Measurements from ENCODE around the gene VSIG2. TPM values are rescaled to one million over a fixed set of nuclear protein-coding genes. Genes with fewer than 3 reads are reported as not detected.
"Not testable (repeated sequence)": the region's sequence is repeated elsewhere in the genome, so short reads cannot be mapped to it uniquely, and the experiment has no call there.

VSIG2 gene
- polyA plus RNA-seq, 1 donor from 2014 or later: not detected

DNA sequence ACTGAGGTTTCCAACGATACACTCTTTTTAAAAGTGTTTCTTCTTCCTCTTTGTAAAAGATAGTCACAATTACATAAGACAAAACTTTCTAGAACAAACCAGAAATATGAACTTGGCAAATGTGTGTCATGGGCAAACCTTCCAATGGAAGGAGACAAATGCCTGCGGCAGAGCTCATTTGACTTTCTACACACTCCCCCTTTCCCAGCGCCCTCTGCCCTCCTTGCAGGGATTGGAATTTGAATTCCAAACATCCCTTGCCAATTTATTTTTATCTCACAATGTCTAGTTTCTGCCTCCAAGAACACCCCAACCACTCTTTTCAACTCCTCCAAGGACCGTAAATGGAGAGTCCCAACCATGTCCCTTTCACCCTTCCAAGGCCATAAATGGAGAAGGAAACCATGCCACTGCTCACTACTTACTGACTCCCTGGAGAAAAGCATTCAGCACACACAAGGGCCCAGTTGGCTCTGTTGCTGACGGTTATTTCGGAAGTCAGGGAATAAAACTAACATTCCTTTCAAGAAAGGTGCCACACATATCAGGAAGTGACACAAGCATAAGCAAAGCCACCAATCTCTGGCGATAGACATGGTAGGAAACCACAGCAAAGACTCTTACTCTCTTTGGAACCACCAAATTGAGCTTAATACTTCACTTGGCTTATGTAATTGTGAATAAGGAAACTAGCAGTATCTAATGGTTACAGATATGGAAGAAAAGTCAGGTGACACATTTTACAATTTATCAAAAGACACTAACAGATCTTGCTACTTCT is 25.0 kb upstream of the VSIG2 start:
- no peaks in the 10 kb centered on the region for H3K27me3 Mint-ChIP-seq
- H3K27ac Mint-ChIP-seq: no peak overlapping the region
- H3K4me1 Mint-ChIP-seq: peaks cover 9 to 16% (median 15%) of the 10 kb centered on the region in 3 donors
- peaks cover 2% of the 10 kb centered on the region for H3K36me3 Mint-ChIP-seq
- H3K4me3 Mint-ChIP-seq: no peak overlapping the region
- H3K9me3 Mint-ChIP-seq: no peaks in the 10 kb centered on the region

DNA sequence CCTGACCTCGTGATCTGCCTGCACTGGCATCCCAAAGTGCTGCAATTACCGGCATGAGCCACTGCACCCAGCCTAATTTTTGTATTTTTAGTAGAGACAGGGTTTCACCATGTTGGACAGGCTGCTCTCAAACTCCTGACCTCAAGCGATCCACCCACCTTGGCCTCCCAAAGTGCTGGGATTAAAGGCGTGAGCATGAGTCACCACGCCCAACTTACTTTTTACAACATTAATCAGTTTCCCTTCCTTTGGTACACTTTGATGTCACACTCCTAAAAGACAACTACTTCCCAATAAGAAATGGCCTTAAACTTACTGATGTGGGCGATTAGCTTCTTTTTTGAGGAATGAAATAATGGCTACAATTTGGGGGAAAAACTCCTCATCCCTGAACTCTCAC is 18.9 kb upstream of the VSIG2 start:
- H3K27me3 Mint-ChIP-seq, H3K4me3 Mint-ChIP-seq, H3K4me1 Mint-ChIP-seq, H3K36me3 Mint-ChIP-seq, H3K9me3 Mint-ChIP-seq, H3K27ac Mint-ChIP-seq: not testable (repeated sequence)

DNA sequence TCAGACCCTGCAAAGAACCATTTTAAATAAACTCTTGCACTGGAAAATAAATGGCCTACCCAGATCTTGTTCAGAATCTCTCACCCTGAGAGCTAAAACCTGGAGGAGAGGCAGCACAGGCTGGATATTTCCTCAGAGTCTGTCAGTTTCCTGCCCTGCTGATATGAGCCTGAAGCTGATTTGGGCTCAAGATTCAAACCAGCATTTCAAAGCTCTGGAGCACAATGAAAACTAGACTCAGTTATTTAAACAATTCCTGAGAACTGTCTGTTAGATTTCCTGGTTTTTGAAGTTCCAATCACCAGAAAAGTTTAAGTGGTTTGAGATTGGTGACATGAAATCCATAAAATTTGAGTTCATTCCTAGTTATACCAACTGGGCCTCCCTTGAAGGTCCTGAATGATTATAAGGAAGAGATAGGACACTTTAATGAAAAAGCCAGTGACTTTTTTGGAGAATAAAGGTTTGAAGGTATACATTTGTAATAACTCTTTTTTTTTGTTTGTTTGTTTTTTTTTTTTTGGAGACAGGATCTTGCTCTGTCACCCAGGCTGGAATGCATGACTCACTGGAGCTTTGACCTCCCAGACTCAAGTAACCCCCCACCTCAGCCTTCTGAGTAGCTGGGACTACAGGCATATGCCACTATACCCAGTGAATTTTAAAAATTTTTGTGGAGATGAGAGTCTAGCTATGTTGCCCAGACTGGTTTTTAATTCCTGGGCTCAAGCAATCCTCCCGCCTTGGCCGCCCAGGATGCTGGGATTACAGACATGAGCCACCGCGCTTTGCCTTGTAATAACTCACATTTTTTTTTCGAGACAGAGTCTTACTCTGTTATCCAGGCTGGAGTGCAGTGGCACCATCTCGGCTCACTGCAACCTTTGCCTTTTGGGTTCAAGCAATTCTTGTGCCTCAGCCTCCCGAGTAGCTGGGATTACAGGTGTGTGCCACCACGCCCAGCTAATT is 18.0 kb upstream of the VSIG2 start:
- Mint-ChIP-seq H3K4me3 (no peak overlapping the region), H3K4me1 (peaks cover 0 to under 1% (median 0%) of the 10 kb centered on the region in 3 donors), H3K27me3 (no peaks in the 10 kb centered on the region), H3K36me3 (no peaks in the 10 kb centered on the region), H3K9me3 (no peaks in the 10 kb centered on the region), H3K27ac (no peak overlapping the region)

DNA sequence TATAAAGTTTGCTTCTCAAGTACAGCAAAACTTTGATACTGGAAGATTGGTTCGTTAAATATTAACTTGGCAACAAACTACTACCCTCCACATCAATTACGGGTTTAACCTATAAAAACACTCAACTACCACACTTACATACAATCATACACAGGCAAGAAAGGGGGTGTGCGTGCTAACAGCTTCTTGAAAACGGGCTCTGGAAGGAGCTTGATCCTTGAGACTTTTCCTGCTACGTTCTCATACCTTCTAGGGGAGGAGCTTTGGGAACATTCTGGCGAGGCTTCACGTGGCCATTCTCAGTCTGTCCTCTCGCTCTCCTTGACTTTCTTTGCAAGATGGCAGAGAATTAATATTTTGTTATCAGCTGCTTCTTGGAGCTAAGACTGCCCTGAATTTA is 16.9 kb upstream of the VSIG2 start:
- no peak overlapping the region for H3K27ac Mint-ChIP-seq

DNA sequence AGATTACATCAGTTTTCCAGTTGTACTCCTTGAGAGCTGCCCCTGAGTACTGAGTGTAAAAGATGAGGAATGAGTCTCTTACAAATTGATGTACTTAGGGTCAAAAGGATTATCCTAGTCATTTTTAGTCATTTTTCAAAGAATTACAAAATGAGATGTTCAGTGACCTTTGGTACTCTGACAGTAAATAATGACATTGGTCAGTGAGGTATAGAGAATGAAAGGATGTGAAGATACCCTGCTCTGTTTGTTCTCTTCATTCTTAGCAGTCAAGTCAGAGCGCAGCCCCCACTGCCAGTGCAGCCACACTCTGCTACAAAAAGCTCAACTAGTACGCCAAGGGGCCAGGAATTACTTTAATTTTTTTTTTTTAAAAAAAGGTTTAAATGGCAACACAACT is 14.1 kb upstream of the VSIG2 start:
- Mint-ChIP-seq H3K27ac (peak overlapping the region in 1 of 3 donors; percentile 33), H3K36me3 (no peaks in the 10 kb centered on the region), H3K4me1 (peaks cover 5 to 14% (median 6%) of the 10 kb centered on the region in 3 donors), H3K9me3 (no peaks in the 10 kb centered on the region), H3K4me3 (no peak overlapping the region), H3K27me3 (no peaks in the 10 kb centered on the region)

More for the DNA sequence above, 16.9 kb upstream of the VSIG2 start:
- Mint-ChIP-seq H3K27me3 (no peaks in the 10 kb centered on the region), H3K36me3 (no peaks in the 10 kb centered on the region), H3K9me3 (no peaks in the 10 kb centered on the region), H3K4me3 (no peak overlapping the region), H3K4me1 (no peaks in the 10 kb centered on the region)

DNA sequence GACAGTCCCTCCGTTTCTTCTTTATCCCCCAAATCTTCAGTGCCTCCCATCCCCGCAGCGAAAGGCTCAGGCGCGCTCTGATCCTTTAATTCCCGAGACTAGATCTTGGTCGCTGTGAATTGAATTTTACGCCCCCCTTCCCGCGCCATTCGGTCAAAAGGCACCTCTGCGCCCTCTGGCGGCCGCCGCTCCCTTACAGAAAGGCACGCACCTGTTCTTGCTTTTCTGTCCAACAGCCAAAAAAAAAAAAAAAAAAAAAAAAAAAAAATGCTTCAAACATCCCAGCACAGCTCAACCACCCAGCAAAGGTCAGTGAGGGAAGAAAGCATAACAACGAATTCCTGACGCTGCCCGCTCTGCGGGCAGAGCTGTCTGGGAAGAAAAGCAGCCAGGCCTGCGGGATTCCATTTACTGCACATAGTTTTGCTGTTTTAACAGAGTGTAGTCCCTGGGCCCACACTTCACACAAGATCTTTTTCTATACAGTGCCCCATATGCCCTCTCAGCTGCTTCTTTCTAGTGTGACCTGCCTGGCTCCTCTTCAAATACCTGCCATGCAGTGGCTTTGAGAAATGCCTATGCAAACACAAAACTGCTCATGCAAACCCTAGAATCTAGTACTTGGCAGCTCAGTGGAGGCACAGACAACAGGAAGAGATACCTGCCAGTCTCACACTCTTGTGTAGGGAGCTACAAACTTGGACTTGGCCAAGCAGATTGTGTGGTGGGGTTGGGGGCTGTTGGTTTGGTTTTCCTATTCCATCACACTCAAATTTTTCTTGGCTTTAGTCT is 11.3 kb upstream of the VSIG2 start:
- H3K27ac Mint-ChIP-seq: peak overlapping the region; percentile 59 to 86 (median 83)
- no peaks in the 10 kb centered on the region for H3K36me3 Mint-ChIP-seq
- peaks cover 18% of the 10 kb centered on the region for H3K27me3 Mint-ChIP-seq
- peak overlapping the region; percentile 91 to 98 (median 94) for H3K4me3 Mint-ChIP-seq
- no peaks in the 10 kb centered on the region for H3K9me3 Mint-ChIP-seq
- H3K4me1 Mint-ChIP-seq: peaks cover 14 to 35% (median 17%) of the 10 kb centered on the region in 3 donors

DNA sequence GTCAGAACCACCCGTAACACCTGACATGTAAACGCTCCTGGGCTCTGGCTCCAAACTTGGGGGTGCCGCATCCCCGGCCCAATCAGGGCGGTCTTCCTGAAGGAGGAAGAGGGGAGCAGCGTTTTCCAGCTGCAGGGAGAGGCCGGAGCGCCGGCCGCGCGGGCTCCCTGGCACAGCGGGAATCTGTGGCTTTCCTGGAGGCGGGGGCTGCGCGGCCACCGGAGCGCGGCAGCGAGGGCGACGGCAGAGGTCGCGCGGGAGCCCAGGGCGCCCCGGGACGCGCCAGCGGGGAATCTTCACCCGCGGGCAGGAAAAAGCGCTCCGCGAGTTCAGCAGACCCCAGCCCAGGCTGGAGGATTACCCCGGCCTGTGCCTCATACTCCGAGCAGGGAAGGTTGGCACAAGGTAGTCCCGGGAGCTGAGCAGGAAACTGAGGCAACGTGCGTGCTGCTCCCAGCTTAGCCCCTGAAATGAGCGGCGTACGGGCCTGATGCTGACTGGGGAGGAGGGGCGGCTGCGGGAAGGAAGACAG is 10.6 kb upstream of the VSIG2 start:
- H3K9me3 Mint-ChIP-seq: no peaks in the 10 kb centered on the region

DNA sequence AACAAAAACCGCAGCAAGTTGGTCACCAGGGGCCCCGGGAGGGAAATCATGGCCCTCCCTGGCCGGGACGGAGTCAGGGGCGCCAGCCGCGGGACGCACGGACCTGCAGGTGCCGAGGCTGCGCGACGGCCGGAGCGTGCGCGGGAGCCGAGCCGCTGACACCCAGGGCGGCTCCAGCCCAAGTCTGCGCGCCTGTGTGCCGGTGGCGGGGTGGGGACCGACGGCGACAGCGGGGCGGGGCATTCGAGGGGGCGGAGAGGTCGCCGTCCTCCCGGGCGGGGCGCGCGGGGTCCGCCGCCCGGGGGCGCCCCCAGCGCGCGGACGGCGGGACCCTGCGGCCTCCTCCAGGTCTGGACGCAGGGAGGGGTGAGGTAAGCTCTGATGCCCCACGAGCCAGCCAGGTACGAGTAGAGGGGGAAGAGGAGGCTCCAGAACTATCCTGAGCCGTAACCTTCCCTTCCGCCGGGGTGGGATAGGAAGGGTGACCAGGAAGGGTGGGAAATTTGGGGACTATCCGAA is 10.1 kb upstream of the VSIG2 start, which contains the start of gene ESAM:
TSS of gene ESAM (minus strand) at position 186 of the 519 bp plus-strand sequence. CDS start at position 50, 136 bp downstream.
- Mint-ChIP-seq H3K4me1 (peaks cover 16 to 38% (median 19%) of the 10 kb centered on the region in 3 donors), H3K36me3 (no peaks in the 10 kb centered on the region), H3K27me3 (peaks cover 25% of the 10 kb centered on the region), H3K9me3 (no peaks in the 10 kb centered on the region), H3K27ac (peak within 1 kb of the TSS; percentile 59 to 86 (median 83)), H3K4me3 (peak within 1 kb of the TSS; percentile 91 to 98 (median 94))

More for the DNA sequence above, 10.6 kb upstream of the VSIG2 start:
- Mint-ChIP-seq H3K36me3 (no peaks in the 10 kb centered on the region), H3K27me3 (peaks cover 23% of the 10 kb centered on the region), H3K4me3 (peak overlapping the region; percentile 91 to 98 (median 94)), H3K4me1 (peaks cover 16 to 38% (median 19%) of the 10 kb centered on the region in 3 donors), H3K27ac (peak overlapping the region; percentile 59 to 86 (median 83))

DNA sequence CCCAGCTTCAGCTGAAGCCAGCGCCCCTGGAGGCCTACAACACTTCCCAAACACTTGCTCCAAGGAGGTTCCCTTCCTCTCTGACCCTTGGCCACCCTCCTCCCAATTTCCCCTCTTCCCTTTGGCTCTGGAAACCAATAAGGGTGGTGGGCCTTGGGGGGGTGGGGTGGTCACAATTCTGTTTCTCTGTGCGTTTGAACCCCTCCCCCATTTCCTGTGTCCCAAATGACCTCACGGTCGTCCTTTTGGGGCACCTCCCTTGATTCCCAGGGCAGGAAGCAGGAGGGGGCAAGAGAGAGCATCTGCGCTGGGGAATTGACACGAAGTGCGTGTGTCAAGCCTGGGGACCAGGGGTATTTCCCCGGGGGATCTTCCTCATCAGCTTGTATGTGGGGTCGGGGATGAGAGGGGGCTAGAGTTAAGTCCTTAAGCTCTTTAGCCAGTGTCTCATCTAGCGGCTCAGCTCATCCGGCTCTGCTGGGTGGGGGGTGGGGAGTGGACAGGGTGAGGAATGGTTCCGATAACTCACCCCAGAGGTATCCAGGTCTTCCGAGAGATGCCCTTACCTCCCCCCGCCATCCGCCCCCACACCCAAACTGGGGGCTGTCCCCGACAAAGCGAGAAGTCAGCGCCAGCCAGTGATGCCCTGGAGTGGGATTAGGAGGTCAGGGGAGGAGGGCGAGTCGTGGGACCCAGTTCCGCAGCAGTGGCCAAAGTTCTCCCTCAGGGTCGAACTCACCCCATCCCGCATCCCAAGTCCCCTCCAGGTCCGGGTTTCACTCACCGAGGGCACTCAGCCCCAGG is 9.4 kb upstream of the VSIG2 start:
- no peaks in the 10 kb centered on the region for H3K9me3 Mint-ChIP-seq
- peaks cover 30% of the 10 kb centered on the region for H3K27me3 Mint-ChIP-seq
- H3K4me1 Mint-ChIP-seq: peaks cover 16 to 38% (median 23%) of the 10 kb centered on the region in 3 donors
- H3K27ac Mint-ChIP-seq: peak overlapping the region in 1 of 3 donors; percentile 42
- H3K36me3 Mint-ChIP-seq: no peaks in the 10 kb centered on the region
- H3K4me3 Mint-ChIP-seq: peak overlapping the region; percentile 67 to 85 (median 80)

DNA sequence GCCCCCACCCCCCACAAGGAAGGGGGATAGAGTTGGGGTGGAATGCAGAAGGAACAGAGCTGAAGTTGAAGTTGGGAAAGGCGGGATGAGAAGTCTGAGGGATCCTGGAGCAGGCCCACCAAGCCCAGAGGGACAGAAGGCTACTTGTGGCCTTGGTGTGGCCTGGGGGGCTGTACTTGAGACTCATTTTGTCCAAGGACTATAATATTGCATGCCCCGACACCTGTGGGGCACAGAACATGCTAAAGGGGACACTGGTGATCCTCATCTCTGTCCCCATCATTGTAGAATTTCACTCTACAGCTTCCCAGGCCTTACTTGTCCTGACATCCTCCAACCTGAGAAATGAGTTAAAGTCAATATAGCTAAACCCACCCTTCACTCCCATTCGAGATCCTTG is 8.8 kb upstream of the VSIG2 start:
- H3K4me1 Mint-ChIP-seq: peaks cover 16 to 38% (median 23%) of the 10 kb centered on the region in 3 donors

DNA sequence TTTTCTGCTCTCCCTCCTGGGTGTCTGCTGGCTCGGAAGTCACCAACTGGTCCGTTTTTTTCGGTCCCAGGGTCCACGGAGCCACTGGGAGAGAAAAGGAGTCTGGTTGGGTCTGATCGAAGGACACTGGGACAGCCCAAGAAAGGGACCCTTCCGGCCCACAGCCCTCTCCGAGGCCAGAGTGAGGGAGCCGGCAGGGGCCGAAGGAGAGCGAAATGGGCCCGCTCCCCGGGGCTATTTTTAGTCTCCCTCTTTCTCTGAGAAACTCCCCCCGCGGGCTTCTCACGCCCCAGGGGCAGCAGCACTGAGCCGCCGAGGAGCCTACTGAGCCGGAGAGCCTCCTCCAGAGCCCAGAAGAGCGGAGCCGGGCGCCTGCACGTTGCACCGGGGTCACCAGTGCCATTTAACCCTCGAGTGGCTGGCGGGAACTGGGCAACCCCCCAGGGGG is 8.2 kb upstream of the VSIG2 start:
- no peaks in the 10 kb centered on the region for H3K36me3 Mint-ChIP-seq
- H3K4me1 Mint-ChIP-seq: peaks cover 16 to 38% (median 23%) of the 10 kb centered on the region in 3 donors
- peak overlapping the region in 2 of 3 donors; percentile 67 to 83 for H3K27ac Mint-ChIP-seq
- H3K27me3 Mint-ChIP-seq: peaks cover 30% of the 10 kb centered on the region
- peak overlapping the region; percentile 59 to 87 (median 83) for H3K4me3 Mint-ChIP-seq
- H3K9me3 Mint-ChIP-seq: no peaks in the 10 kb centered on the region

More for the DNA sequence above, 8.8 kb upstream of the VSIG2 start:
- Mint-ChIP-seq H3K4me3 (peak overlapping the region in 3 of 4 donors; percentile 54 to 85 (median 76)), H3K9me3 (no peaks in the 10 kb centered on the region), H3K27ac (peak overlapping the region in 2 of 3 donors; percentile 67 to 83), H3K27me3 (peaks cover 30% of the 10 kb centered on the region), H3K36me3 (no peaks in the 10 kb centered on the region)

DNA sequence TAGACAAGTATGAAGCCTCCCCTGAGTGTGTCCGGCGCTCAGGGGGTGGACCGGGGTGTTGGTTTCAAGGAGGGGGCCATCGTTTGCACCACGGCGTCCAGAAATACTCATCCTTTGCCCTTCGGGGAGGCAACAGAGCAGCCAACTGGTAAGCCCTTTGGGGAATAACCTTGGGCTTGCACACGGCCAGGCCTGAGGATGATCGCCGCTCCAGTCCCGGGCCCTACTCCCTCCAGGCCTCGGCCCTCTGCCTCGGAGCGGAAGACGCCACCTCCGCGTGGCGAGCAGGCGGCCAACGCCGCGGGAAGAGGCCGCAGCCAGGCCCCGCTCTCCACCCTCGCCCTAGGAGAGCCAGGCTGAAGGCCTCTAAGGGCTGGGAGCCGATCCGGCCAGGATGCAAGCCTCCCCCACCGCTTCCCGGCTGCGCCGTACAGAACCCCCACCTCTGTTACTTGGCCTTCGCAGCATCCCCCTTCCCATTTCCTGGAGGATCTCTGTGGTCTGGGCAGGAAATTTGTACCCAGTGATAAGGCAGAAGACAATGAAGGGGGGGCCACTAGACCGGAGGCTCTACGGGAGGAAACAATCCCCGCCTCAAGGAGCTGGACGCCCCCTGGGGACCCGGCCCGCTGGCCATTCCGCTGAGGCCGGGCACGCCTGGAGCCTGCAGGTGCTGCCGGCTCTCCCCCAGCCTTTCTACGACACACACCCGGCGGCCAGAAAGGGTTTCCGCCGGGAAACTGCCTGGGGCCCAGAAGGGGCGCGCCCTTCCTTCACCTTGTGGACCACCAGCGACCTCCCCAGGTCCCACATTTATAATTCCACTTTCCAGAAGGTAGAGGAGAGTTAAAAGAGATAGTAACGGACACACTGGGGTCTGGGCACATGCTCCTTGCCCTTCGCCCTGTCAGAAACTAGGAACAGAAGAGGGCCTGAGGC is 7.5 kb upstream of the VSIG2 start:
- Mint-ChIP-seq H3K36me3 (no peaks in the 10 kb centered on the region), H3K4me3 (peak overlapping the region; percentile 59 to 90 (median 83)), H3K4me1 (peaks cover 16 to 38% (median 23%) of the 10 kb centered on the region in 3 donors), H3K27me3 (peaks cover 30% of the 10 kb centered on the region), H3K27ac (peak overlapping the region in 2 of 3 donors; percentile 56 to 67), H3K9me3 (no peaks in the 10 kb centered on the region)
